Measurements from ENCODE around the gene CLDND1.

- no peak for TF ChIP-seq CTCF (IDR thresholded peaks at IDR 0.05 in 2 of 3, conservative IDR thresholded peaks at IDR 0.05 in 1 of 3; ENCODE audit: borderline replicate concordance in 1 of 3, insufficient read depth in 1 of 3, low read depth in 2 of 3, low read length in 2 of 3)
- no peak for TF ChIP-seq POLR2A (IDR thresholded peaks at IDR 0.05; ENCODE audit: borderline replicate concordance, extremely low read depth, insufficient read depth, insufficient read length)
- TF ChIP-seq RAD21 (IDR thresholded peaks at IDR 0.05; ENCODE audit: low read depth), result no peak
- TF ChIP-seq ZBTB33 (IDR thresholded peaks at IDR 0.05; ENCODE audit: extremely low read depth, insufficient replicate concordance, low read length), result no peak
- TF ChIP-seq EZH2 (IDR thresholded peaks at IDR 0.05), result no peak
- no peak for TF ChIP-seq TCF7L2 (IDR thresholded peaks at IDR 0.05; ENCODE audit: borderline replicate concordance, extremely low read depth, insufficient read depth, insufficient read length)
- TF ChIP-seq MAX (IDR thresholded peaks at IDR 0.05), result no peak
- TF ChIP-seq ATF3 (IDR thresholded peaks at IDR 0.05), result no peak
- TF ChIP-seq SRF (IDR thresholded peaks at IDR 0.05; ENCODE audit: low read depth), result no peak
- TF ChIP-seq CBX3 (IDR thresholded peaks at IDR 0.05; ENCODE audit: low read depth), result no peak
- TF ChIP-seq ZNF274 (IDR thresholded peaks at IDR 0.05; ENCODE audit: low read depth, low read length), result no peak
- TF ChIP-seq POLR2AphosphoS5 (IDR thresholded peaks at IDR 0.05; ENCODE audit: low read depth, low read length), result no peak
- no peak for TF ChIP-seq SIN3A (IDR thresholded peaks at IDR 0.05; ENCODE audit: low read depth)
Measured at GRCh38 chr3:98545940-98546339, 23.2 kb upstream of the CLDND1 start.
